NOMO-1 (cell line): ENCODE results near the gene LRRC38.
"Not testable (repeated sequence)": the region's sequence is repeated elsewhere in the genome, so short reads cannot be mapped to it uniquely, and the experiment has no call there.

Source experiments
- DNase-seq, 2 experiments: peaks; one replicate each; lab custom pipeline; 2025; ENCODE audit not compliant: unreplicated experiment in 2 of 2; lab: John Stamatoyannopoulos, UW

Gene LRRC38

GRCh38 chr1:13478692-13479091, 35.1 kb downstream of the LRRC38 start:
- DNase-seq, result no peak

GRCh38 chr1:13469343-13469742, 44.5 kb downstream of the LRRC38 start:
- no peak for DNase-seq

DNA sequence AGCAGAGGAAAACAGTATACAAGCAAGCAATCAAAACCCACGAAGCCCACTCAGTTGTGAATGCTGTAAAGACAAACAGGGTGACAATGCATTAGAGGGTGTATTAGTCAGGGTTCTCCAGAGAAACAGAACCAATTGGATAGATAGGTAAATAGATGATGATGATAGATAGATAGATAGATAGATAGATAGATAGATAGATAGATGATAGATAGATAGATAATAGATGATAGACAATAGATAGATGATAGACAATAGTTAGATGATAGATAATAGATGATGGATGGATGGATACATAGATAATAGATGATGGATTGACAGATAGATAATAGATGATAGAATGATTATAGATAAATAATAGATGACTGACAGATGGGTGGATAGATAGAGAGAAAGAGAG, 48.3 kb downstream of the LRRC38 start:
- no peak for DNase-seq

DNA sequence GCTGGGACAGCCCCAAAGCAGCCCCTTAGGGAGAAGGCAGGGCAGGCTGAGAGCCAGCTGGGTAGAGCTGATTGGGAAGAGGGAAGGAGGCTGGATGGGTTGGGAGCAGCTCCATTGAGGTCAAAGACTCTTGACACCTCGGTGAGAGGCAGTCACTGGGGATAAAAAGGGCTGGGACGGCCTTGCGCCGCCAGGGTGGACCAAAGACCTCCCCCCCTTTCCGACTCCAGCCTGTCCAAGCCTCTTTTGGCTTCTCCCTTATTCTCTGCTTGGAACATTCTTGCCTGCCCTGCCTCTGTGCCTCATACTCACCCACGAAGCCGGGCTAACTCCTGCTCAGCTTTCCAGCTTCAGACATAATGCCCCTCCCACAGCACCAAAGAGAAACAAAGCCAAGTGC, 51.1 kb downstream of the LRRC38 start:
- DNase-seq, result no peak

- DNase-seq, result no peak
Measured at GRCh38 chr1:13461977-13462376, 51.8 kb downstream of the LRRC38 start.

GRCh38 chr1:13456904-13457532, 56.8 kb downstream of the LRRC38 start:
- no peak for DNase-seq

- DNase-seq, result no peak
Measured at GRCh38 chr1:13451399-13451965, 62.3 kb downstream of the LRRC38 start.

DNA sequence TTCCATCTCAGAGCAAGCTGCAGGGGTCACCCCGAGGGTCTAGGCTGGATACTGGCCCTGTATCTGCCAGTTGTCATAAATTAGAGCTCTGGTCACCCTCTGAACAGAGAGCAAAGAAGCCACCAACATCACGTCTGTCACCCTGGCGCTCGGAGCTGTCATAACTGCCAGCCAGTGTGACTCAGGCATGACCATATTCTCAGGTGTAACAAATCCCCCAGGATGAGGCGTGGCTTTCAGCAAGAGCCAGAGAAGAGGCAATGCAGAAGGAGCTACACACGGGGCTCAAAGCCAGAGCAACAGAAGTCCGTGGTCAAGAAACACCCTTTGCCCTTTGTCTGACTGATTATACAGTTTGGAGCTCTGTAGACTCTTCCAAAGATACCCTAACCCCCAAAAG, 63.6 kb downstream of the LRRC38 start:
- no peak for DNase-seq

DNA sequence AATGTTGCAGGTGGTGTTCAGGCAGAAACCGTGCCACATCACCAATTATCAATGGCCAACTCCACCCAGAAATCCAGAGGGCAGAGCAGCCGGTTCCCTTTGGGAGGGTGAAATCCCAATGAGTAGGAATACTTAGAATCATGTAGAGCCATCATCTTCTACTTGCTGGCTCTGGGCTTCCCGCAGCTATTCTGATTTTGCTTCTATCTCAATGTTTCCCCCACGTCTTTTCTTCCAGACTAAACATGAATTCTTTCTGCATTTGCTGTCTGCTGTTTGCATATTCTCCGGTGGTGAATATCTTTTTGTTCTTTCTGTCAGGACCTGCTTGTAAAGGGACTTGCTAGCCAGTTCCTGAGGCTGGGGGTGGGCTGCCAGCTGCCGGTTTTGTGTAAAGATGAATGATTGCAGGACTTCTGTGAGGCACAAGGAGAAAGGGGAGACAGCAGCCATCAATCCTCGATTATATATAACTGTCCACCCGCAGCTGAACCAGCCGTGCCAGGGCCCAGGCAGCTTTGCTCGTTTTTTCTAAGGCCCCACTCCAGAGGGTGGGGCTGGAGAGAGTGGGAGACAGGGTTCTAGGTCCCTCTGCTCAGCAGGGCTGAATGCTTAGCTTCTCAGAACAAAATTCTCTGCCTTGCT, 70.3 kb downstream of the LRRC38 start:
- no peak for DNase-seq

GRCh38 chr1:13439104-13439783, 74.6 kb downstream of the LRRC38 start:
- DNase-seq, result not testable (repeated sequence)

DNA sequence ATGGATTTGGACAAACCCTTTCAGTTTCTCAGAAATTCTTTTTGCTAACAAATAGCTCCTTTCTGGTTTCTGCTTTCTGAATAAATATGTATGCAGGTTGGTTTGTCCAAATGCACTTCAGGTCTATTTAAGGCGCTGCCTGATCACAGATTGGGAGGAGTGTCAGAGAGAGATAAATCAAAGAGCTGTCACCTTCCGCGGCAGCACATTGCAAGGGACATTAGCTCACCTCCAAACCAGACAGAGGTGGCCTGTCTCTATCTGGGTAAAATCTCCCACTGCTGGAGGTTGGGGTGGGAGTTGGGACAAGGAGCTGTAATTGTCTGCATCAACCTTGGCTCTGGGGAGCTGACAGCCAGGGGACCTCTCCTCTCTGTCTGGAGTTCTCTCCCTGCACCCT, 78.3 kb downstream of the LRRC38 start:
- no peak for DNase-seq

DNA sequence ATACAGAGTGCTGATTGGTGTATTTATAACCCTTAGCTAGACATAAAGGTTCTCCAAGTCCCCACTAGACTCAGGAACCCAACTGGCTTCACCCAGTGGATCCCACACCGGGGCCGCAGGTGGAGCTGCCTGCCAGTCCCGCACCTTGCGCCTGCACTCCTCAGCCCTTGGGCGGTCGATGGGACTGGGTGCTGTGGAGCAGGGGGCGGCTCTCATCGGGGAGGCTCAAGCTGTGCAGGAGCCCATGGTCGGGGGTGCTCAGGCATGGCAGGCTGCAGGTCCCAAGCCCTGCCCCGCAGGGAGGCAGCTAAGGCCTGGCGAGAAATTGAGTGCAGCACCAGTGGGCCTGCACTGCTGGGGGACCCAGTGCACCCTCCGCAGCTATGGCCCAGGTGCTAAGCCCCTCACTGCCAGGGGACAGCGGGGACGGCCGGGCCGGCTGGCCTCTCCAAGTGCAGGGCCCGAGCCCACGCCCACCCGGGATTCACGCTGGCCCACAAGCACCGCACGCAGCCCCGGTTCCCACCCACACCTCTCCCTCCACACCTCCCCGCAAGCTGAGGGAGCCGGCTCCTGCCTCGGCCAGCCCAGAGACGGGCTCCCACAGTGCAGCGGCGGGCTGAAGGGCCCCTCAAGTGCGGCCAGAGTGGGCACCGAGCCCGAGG, 80.0 kb downstream of the LRRC38 start:
- DNase-seq, result not testable (repeated sequence)

- DNase-seq, result no peak
Measured at GRCh38 chr1:13432251-13432650, 81.6 kb downstream of the LRRC38 start.

- DNase-seq, result no peak
Measured at GRCh38 chr1:13430495-13430894, 83.3 kb downstream of the LRRC38 start.
